ENCODE results near the gene REC114. TPM values are rescaled to one million over a fixed set of nuclear protein-coding genes. Genes with fewer than 3 reads are reported as not detected.
"Not testable (repeated sequence)": the region's sequence is repeated elsewhere in the genome, so short reads cannot be mapped to it uniquely, and the experiment has no call there.

Gene REC114
- total and polyA plus RNA-seq, 2 donors (not counting 3 experiments of a cell fraction or from before 2014, with no cell fraction given), result not detected

GRCh38 chr15:73573572-73573971 lies 130.6 kb downstream of the REC114 start:
- Histone ChIP-seq H3K36me3 (ENCODE audit: control insufficient read depth in 2 of 2, extremely low read depth in 1 of 2, insufficient read depth in 2 of 2, low read length in 2 of 2) (peaks cover 12 to 23% of the 10 kb centered on the region in 2 experiments), H3K9ac (replicated peaks; ENCODE audit: extremely low read depth, insufficient read depth, low read length) (no peak overlapping the region), H3K4me2 (ENCODE audit: insufficient read depth, low read length) (no peak overlapping the region), H3K27me3 (ENCODE audit: control insufficient read depth in 2 of 2, insufficient read depth in 2 of 2, low read length in 2 of 2) (no peaks in the 10 kb centered on the region), H3K79me2 (ENCODE audit: control insufficient read depth, insufficient read depth, low read length) (no peaks in the 10 kb centered on the region), H3K9me1 (replicated peaks; ENCODE audit: control insufficient read depth, extremely low read depth, insufficient read depth, low read length) (no peaks in the 10 kb centered on the region), H2AFZ (ENCODE audit: low read depth, low read length) (no peak overlapping the region), H3K27ac (ENCODE audit: insufficient read depth, low read depth, low read length) (peak overlapping the region; percentile 49), H4K20me1 (replicated peaks; ENCODE audit: control insufficient read depth, extremely low read depth, insufficient read depth, low read length) (no peaks in the 10 kb centered on the region), H3K4me1 (ENCODE audit: control insufficient read depth, extremely low read depth, insufficient read depth, low read length) (peaks cover 13% of the 10 kb centered on the region), H3K4me3 (replicated peaks in 1 of 3; ENCODE audit: insufficient read depth in 1 of 3, low read depth in 1 of 3, low read length in 3 of 3) (no peak overlapping the region), H3K9me3 (replicated peaks; ENCODE audit: control insufficient read depth, insufficient read depth, low read length) (no peaks in the 10 kb centered on the region)
- FAIRE-seq (peak; percentile 82), DNase-seq (ENCODE audit: low read depth, low spot score) (peak; percentile 80)
- CTCF ChIA-PET, result interaction anchor here (0.7 to 2.4 kb wide), 4 partner anchors 13 to 63 kb away, joined by 3 to 13 read pairs (median 6); partner anchors contain the start of gene NPTN
- BruUV-seq (replicated peaks), result no TSS peak
- dilution Hi-C loops (cut with MboI; ENCODE audit: extremely low pct_ligation_motif_present, low sequenced_read_pairs), result no loop called here
- intact Hi-C loops (cut with micrococcal nuclease), result no loop called here
- no peak for TF ChIP-seq POLR2AphosphoS5 (IDR thresholded peaks at IDR 0.05; ENCODE audit: insufficient read depth, low read depth, low read length)
- POLR2A ChIA-PET, result no interaction called here

DNA sequence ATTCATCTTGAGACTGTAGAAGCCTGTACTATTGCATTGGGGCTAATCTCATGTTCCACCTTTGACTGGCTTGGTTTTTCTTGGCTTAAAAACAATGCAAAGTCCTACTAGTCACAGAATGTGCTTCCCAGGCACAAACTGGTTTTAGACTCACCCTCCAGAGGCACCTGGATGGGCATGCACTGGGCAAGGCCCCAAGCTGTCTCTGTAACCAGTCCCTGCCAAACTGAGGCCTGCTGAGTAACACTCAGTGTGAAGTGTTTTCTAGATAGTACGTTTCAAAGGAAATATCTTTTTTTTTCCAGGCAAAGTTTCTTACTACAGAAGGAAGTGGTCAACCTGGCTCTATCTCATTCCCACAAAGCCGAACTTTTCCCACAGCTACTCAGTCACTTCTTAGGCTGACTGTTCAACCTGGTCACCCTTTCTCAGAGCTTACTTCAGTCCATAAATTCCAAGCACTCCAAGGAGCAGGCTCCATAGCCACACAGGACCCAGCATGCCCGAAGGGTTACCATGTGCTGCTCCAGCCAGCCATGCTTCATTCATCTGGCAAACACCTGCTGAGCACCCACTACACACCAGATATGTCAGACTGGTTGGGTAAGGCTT lies 132.8 kb downstream of the REC114 start:
- no peak overlapping the region for H3K27ac ChIP-seq (ENCODE audit: insufficient read depth, low read depth, low read length)
- no peaks in the 10 kb centered on the region for H3K79me2 ChIP-seq (ENCODE audit: control insufficient read depth, insufficient read depth, low read length)
- no peaks in the 10 kb centered on the region for H3K27me3 ChIP-seq (ENCODE audit: control insufficient read depth in 2 of 2, insufficient read depth in 2 of 2, low read length in 2 of 2)
- no TSS peak for BruUV-seq (replicated peaks)
- H3K9ac ChIP-seq (replicated peaks; ENCODE audit: extremely low read depth, insufficient read depth, low read length), result no peak overlapping the region
- peaks cover 7 to 13% of the 10 kb centered on the region in 2 experiments for H3K36me3 ChIP-seq (ENCODE audit: control insufficient read depth in 2 of 2, extremely low read depth in 1 of 2, insufficient read depth in 2 of 2, low read length in 2 of 2)
- FAIRE-seq (no peak), DNase-seq (ENCODE audit: low read depth, low spot score) (peak; percentile 7)
- H3K9me1 ChIP-seq (replicated peaks; ENCODE audit: control insufficient read depth, extremely low read depth, insufficient read depth, low read length), result no peaks in the 10 kb centered on the region
- no peak overlapping the region for H2AFZ ChIP-seq (ENCODE audit: low read depth, low read length)
- dilution Hi-C loops (cut with MboI; ENCODE audit: extremely low pct_ligation_motif_present, low sequenced_read_pairs) (no loop called here), intact Hi-C loops (cut with micrococcal nuclease) (no loop called here)
- POLR2A ChIA-PET, result no interaction called here
- H3K4me1 ChIP-seq (ENCODE audit: control insufficient read depth, extremely low read depth, insufficient read depth, low read length), result peaks cover 13% of the 10 kb centered on the region
- TF ChIP-seq GATA2 (IDR thresholded peaks at IDR 0.05; ENCODE audit: insufficient read depth, insufficient read length, low read depth, low read length) (no peak), POLR2AphosphoS5 (IDR thresholded peaks at IDR 0.05; ENCODE audit: insufficient read depth, low read depth, low read length) (no peak), POLR2A (IDR thresholded peaks at IDR 0.05; ENCODE audit: low read depth, low read length) (no peak), MYC (IDR thresholded peaks at IDR 0.05; ENCODE audit: low read depth, low read length) (no peak)
- no peak overlapping the region for H3K4me2 ChIP-seq (ENCODE audit: insufficient read depth, low read length)
- CTCF ChIA-PET, result interaction anchor here (0.8 kb wide), 1 partner anchor 61 kb away, joined by 3 read pairs; no protein-coding TSS in a partner anchor
- H4K20me1 ChIP-seq (replicated peaks; ENCODE audit: control insufficient read depth, extremely low read depth, insufficient read depth, low read length), result no peaks in the 10 kb centered on the region
- H3K4me3 ChIP-seq (replicated peaks in 1 of 3; ENCODE audit: insufficient read depth in 1 of 3, low read depth in 1 of 3, low read length in 3 of 3), result no peak overlapping the region
- no peaks in the 10 kb centered on the region for H3K9me3 ChIP-seq (replicated peaks; ENCODE audit: control insufficient read depth, insufficient read depth, low read length)

GRCh38 chr15:73577593-73577992 lies 134.6 kb downstream of the REC114 start:
- intact Hi-C loops (cut with micrococcal nuclease); H3K79me2 ChIP-seq (ENCODE audit: control insufficient read depth, insufficient read depth, low read length); H2AFZ ChIP-seq (ENCODE audit: low read depth, low read length); POLR2A ChIA-PET; dilution Hi-C loops (cut with MboI; ENCODE audit: extremely low pct_ligation_motif_present, low sequenced_read_pairs); H3K9me1 ChIP-seq (replicated peaks; ENCODE audit: control insufficient read depth, extremely low read depth, insufficient read depth, low read length); H3K9me3 ChIP-seq (replicated peaks; ENCODE audit: control insufficient read depth, insufficient read depth, low read length); FAIRE-seq; DNase-seq (ENCODE audit: low read depth, low spot score); CTCF ChIA-PET; H4K20me1 ChIP-seq (replicated peaks; ENCODE audit: control insufficient read depth, extremely low read depth, insufficient read depth, low read length); H3K4me2 ChIP-seq (ENCODE audit: insufficient read depth, low read length); H3K27me3 ChIP-seq (ENCODE audit: control insufficient read depth in 2 of 2, insufficient read depth in 2 of 2, low read length in 2 of 2); BruUV-seq (replicated peaks); H3K4me3 ChIP-seq (replicated peaks in 1 of 3; ENCODE audit: insufficient read depth in 1 of 3, low read depth in 1 of 3, low read length in 3 of 3); H3K27ac ChIP-seq (ENCODE audit: insufficient read depth, low read depth, low read length); H3K9ac ChIP-seq (replicated peaks; ENCODE audit: extremely low read depth, insufficient read depth, low read length): not testable (repeated sequence)
- H3K4me1 ChIP-seq (ENCODE audit: control insufficient read depth, extremely low read depth, insufficient read depth, low read length), result peaks cover 13% of the 10 kb centered on the region
- peaks cover 5 to 13% of the 10 kb centered on the region in 2 experiments for H3K36me3 ChIP-seq (ENCODE audit: control insufficient read depth in 2 of 2, extremely low read depth in 1 of 2, insufficient read depth in 2 of 2, low read length in 2 of 2)
